ENCODE measurements around the gene JAK1. TPM values are rescaled to one million over a fixed set of nuclear protein-coding genes. Genes with fewer than 3 reads are reported as not detected.

Gene JAK1
- total RNA-seq, 2 experiments from 2014 or later: 204 to 205 TPM

DNA sequence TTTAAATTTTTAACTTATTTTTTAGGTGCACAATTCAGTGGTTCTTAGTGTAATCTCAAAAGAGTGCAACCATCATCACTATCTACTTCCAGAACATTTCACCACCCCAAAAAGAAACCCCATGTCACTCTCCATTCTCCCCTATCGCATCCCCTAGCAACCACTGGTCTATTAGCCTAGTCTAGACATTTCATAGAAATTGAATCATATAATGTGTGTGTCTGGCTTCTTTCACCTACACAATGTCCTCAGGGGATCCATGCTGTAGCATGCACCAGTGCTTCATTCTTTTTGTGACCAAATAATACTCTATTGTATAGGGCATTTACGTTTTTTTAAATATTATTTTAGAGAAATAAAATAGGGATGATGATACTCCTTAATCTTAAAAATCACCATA, 64.7 kb downstream of the JAK1 start:
- Mint-ChIP-seq H3K9me3 (no peaks in the 10 kb centered on the region), H3K27me3 (no peaks in the 10 kb centered on the region), H3K4me3 (no peak overlapping the region), H3K36me3 (ENCODE audit: low read depth) (peaks cover 6% of the 10 kb centered on the region), H3K27ac (no peak overlapping the region), H3K4me1 (peaks cover 26% of the 10 kb centered on the region)
- POLR2A ChIA-PET: no interaction called here
- CTCF ChIA-PET: no interaction called here
- no peak for DNase-seq

GRCh38 chr1:64900916-64901315, 65.4 kb downstream of the JAK1 start:
- H3K27ac Mint-ChIP-seq: no peak overlapping the region
- POLR2A ChIA-PET: no interaction called here
- no peaks in the 10 kb centered on the region for H3K9me3 Mint-ChIP-seq
- H3K4me3 Mint-ChIP-seq: no peak overlapping the region
- DNase-seq: no peak
- H3K27me3 Mint-ChIP-seq: no peaks in the 10 kb centered on the region
- peaks cover 2% of the 10 kb centered on the region for H3K36me3 Mint-ChIP-seq (ENCODE audit: low read depth)
- CTCF ChIA-PET: no interaction called here
- peaks cover 26% of the 10 kb centered on the region for H3K4me1 Mint-ChIP-seq

GRCh38 chr1:64898107-64898861, 68.1 kb downstream of the JAK1 start:
- H3K4me3 Mint-ChIP-seq: no peak overlapping the region
- H3K9me3 Mint-ChIP-seq: no peaks in the 10 kb centered on the region
- POLR2A ChIA-PET: interaction anchor here (1.4 kb wide), 1 partner anchor 68 kb away, joined by 5 read pairs; the partner anchor contains the start of gene JAK1
- peaks cover 42% of the 10 kb centered on the region for H3K4me1 Mint-ChIP-seq
- H3K36me3 Mint-ChIP-seq (ENCODE audit: low read depth): peaks cover 5% of the 10 kb centered on the region
- no peak for DNase-seq
- H3K27ac Mint-ChIP-seq: no peak overlapping the region
- no peaks in the 10 kb centered on the region for H3K27me3 Mint-ChIP-seq
- CTCF ChIA-PET: interaction anchor here (1.3 kb wide), 1 partner anchor 177 kb away, joined by 3 read pairs; no protein-coding TSS in a partner anchor

GRCh38 chr1:64896551-64896950, 69.8 kb downstream of the JAK1 start:
- ChIA-PET CTCF (interaction anchor here (0.7 kb wide), 1 partner anchor 12 kb away, joined by 3 read pairs; no protein-coding TSS in a partner anchor), POLR2A (no interaction called here)
- DNase-seq: no peak
- Mint-ChIP-seq H3K36me3 (ENCODE audit: low read depth) (peaks cover 5% of the 10 kb centered on the region), H3K4me1 (peaks cover 57% of the 10 kb centered on the region), H3K9me3 (no peaks in the 10 kb centered on the region), H3K4me3 (no peak overlapping the region), H3K27me3 (no peaks in the 10 kb centered on the region), H3K27ac (no peak overlapping the region)

DNA sequence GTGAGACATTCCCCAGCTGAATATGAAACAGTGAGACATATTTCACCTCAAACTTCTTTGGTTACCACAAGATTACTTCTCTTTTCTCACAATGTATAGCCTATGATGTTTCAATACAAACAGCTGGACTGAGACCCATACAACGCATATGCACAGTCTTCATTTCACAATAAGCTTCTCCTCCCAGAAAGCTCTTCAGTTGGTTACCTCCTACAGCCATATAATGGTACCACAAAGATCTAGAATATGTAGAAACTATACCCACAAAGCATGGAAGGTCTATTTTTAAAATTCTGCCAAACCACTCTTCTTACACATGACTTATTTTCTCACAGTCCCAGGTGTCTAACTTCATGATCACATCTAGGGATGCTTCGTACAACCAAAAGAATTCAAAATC, 70.8 kb downstream of the JAK1 start:
- H3K4me1 Mint-ChIP-seq: peaks cover 68% of the 10 kb centered on the region

DNA sequence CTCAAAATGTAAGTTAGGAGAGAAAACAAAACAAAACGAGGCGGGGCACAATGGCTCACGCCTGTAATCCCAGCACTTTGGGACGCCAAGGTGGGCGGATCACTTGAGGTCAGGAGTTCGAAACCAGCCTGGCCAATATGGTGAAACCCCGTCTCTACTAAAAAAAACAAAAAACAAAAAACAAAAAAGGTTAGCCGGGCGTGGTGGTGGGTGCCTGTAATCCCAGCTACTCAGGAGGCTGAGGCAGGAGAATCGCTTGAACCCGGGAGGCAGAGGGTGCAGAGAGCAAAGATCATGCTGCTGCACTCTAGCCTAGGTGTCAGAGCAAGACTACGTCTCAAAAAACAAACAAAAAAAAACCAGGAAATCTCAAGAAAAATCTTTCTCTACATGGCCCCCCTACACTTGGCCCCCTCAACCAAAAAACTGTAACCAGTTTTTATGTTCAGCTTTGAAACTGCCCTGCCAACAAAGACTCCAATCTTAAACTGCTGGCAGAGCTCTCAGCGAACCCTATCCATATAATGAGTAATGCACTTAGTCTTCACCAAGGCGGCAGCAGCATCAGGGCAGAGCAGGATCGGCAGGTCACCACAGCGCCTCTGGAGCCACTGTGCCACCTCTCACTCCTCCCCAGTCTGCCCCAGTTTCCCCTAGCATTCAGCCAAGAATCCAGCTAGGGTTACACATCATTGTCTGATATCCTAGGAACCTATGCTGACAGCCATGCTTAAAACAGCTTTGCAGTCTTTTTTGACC, 71.7 kb downstream of the JAK1 start:
- Mint-ChIP-seq H3K4me1 (peaks cover 70% of the 10 kb centered on the region), H3K36me3 (ENCODE audit: low read depth) (peaks cover 5% of the 10 kb centered on the region), H3K27me3 (no peaks in the 10 kb centered on the region), H3K27ac (no peak overlapping the region), H3K4me3 (no peak overlapping the region), H3K9me3 (no peaks in the 10 kb centered on the region)
- CTCF ChIA-PET: no interaction called here
- POLR2A ChIA-PET: no interaction called here
- no peak for DNase-seq

More for the DNA sequence above, 70.8 kb downstream of the JAK1 start:
- Mint-ChIP-seq H3K4me3 (no peak overlapping the region), H3K9me3 (no peaks in the 10 kb centered on the region), H3K27me3 (no peaks in the 10 kb centered on the region), H3K36me3 (ENCODE audit: low read depth) (peaks cover 5% of the 10 kb centered on the region), H3K27ac (no peak overlapping the region)
- no peak for DNase-seq
- POLR2A ChIA-PET: no interaction called here
- CTCF ChIA-PET: no interaction called here

GRCh38 chr1:64893921-64894320, 72.4 kb downstream of the JAK1 start:
- DNase-seq: no peak
- Mint-ChIP-seq H3K27ac (no peak overlapping the region), H3K4me1 (peaks cover 72% of the 10 kb centered on the region), H3K27me3 (no peaks in the 10 kb centered on the region), H3K4me3 (no peak overlapping the region), H3K36me3 (ENCODE audit: low read depth) (peaks cover 5% of the 10 kb centered on the region), H3K9me3 (no peaks in the 10 kb centered on the region)
- ChIA-PET POLR2A (no interaction called here), CTCF (interaction anchor here (0.8 kb wide), 1 partner anchor 181 kb away, joined by 3 read pairs; no protein-coding TSS in a partner anchor)

DNA sequence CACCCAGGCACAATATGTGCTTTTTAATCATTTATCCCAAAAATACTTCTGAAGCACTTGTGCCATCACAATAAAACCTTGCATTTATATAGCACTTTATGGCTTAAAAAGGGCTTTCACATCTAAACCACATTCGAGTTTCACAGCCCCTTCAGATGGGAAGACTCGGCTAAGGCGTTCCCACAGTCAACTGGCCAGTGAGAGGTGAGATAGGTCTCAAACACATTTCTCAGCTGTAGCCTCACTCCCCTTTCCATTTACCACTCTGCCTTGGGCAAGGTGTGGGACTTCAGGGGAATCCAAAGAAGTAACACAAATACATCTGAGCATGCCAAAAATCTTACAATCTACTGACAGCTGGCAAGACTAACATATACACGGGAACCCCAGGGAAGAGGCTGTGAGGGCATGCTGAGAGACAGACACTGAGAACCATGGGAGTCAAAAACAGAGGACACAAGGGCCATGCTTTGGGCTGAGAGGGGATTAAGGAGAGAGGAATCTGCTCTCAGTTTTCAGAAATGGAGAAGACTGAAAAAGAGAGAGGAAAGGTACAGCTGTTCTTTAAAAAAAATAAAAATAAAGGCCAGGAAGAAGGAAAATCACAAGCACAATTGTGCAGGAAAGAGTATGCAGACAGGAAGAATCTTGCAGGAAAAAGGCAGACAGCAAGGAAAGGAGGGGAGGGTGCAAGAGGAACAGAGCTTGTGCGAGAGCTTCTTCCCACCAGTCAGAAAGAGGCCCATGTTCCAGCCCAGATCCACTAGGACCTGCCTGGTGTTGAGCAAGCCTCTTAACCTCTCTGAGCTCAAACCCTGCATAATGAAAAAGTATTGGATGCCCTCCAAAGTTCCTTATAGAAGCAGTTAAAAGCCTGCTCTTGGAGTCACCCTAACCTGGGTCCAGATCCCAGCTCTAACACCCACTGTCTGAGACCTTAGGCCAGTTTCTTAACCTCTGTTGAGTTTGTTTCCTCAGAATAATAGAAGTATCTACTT, 73.5 kb downstream of the JAK1 start:
- ChIA-PET CTCF (interaction anchor here (0.8 kb wide), 1 partner anchor 183 kb away, joined by 3 read pairs; no protein-coding TSS in a partner anchor), POLR2A (interaction anchor here (1.6 kb wide), 1 partner anchor 16 kb away, joined by 3 read pairs; no protein-coding TSS in a partner anchor)
- H3K4me1 Mint-ChIP-seq: peaks cover 68% of the 10 kb centered on the region
- H3K27ac Mint-ChIP-seq: no peak overlapping the region
- H3K9me3 Mint-ChIP-seq: no peaks in the 10 kb centered on the region
- no peak overlapping the region for H3K4me3 Mint-ChIP-seq
- H3K36me3 Mint-ChIP-seq (ENCODE audit: low read depth): peaks cover 5% of the 10 kb centered on the region
- DNase-seq: no peak
- H3K27me3 Mint-ChIP-seq: no peaks in the 10 kb centered on the region

GRCh38 chr1:64891448-64891825, 74.9 kb downstream of the JAK1 start:
- no peak for DNase-seq
- no peak overlapping the region for H3K27ac Mint-ChIP-seq
- H3K4me1 Mint-ChIP-seq: peaks cover 66% of the 10 kb centered on the region
- no peaks in the 10 kb centered on the region for H3K9me3 Mint-ChIP-seq
- ChIA-PET CTCF (no interaction called here), POLR2A (interaction anchor here (1.6 kb wide), 1 partner anchor 18 kb away, joined by 3 read pairs; no protein-coding TSS in a partner anchor)
- H3K4me3 Mint-ChIP-seq: no peak overlapping the region
- H3K36me3 Mint-ChIP-seq (ENCODE audit: low read depth): peaks cover 5% of the 10 kb centered on the region
- H3K27me3 Mint-ChIP-seq: no peaks in the 10 kb centered on the region

GRCh38 chr1:64890699-64891447, 75.5 kb downstream of the JAK1 start:
- DNase-seq: no peak
- Mint-ChIP-seq H3K27me3 (no peaks in the 10 kb centered on the region), H3K9me3 (no peaks in the 10 kb centered on the region), H3K27ac (no peak overlapping the region), H3K36me3 (ENCODE audit: low read depth) (peaks cover 5% of the 10 kb centered on the region), H3K4me3 (no peak overlapping the region), H3K4me1 (peaks cover 62% of the 10 kb centered on the region)
- CTCF ChIA-PET: no interaction called here
- POLR2A ChIA-PET: no interaction called here

DNA sequence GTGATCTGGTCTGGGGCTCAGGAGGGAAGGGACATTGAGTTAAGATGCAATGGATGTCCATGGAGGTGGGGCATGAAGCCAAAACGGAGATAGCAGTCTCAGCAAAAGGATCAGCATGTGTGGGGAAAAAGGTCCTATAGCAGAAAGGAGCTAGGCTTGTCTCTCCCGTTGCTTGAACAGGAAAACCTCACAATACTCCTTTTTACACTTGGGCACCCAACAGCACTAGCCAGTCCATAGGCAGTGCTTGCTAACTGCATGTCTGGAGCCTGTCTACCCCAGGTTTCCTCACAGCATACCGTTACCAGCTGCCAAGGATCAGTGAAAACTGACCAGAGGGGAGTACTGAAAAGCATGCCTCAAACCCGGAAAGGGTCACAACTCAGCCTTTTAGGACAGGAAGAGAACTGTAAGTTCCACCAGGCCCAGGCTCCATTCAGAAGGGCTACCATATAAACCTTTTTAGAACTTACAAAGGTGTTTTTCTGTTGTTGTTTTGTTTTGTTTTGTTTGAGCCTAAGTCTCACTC, 78.6 kb downstream of the JAK1 start:
- Mint-ChIP-seq H3K4me1 (peaks cover 48% of the 10 kb centered on the region), H3K27me3 (no peaks in the 10 kb centered on the region), H3K36me3 (ENCODE audit: low read depth) (peaks cover 17% of the 10 kb centered on the region), H3K27ac (no peak overlapping the region), H3K4me3 (no peak overlapping the region), H3K9me3 (no peaks in the 10 kb centered on the region)
- DNase-seq: no peak
- ChIA-PET CTCF (interaction anchor here (0.6 to 1.0 kb wide), 2 partner anchors 44 to 146 kb away, joined by 3 read pairs; no protein-coding TSS in a partner anchor), POLR2A (interaction anchor here (1.0 kb wide), 1 partner anchor 84 kb away, joined by 3 read pairs; no protein-coding TSS in a partner anchor)

- H3K4me1 Mint-ChIP-seq: peaks cover 42% of the 10 kb centered on the region
- CTCF ChIA-PET: no interaction called here
- H3K4me3 Mint-ChIP-seq: no peak overlapping the region
- H3K27me3 Mint-ChIP-seq: no peaks in the 10 kb centered on the region
- no peak overlapping the region for H3K27ac Mint-ChIP-seq
- no peaks in the 10 kb centered on the region for H3K9me3 Mint-ChIP-seq
- POLR2A ChIA-PET: interaction anchor here (1.0 kb wide), 1 partner anchor 85 kb away, joined by 3 read pairs; no protein-coding TSS in a partner anchor
- DNase-seq: no peak
- peaks cover 24% of the 10 kb centered on the region for H3K36me3 Mint-ChIP-seq (ENCODE audit: low read depth)
Measured at GRCh38 chr1:64886877-64887276, 79.5 kb downstream of the JAK1 start.
